Stimulated activated CD4-positive, alpha-beta T cell treated with anti-CD3 and anti-CD28 coated beads, Interleukin-4, amount 100 ng/mL, for 1 hour (primary cell): Measurements from ENCODE around the gene GPRIN1.
"Not testable (repeated sequence)": the region's sequence is repeated elsewhere in the genome, so short reads cannot be mapped to it uniquely, and the experiment has no call there.

Source experiments
- DNase-seq: peaks from one replicate; pipeline ENCODE4 v3.0.0-alpha.2; 2020

The GPRIN1 gene

GRCh38 chr5:176620333-176620981 lies 10.5 kb upstream of the GPRIN1 start:
- DNase-seq, result peak; percentile 7

GRCh38 chr5:176619569-176620332 lies 9.8 kb upstream of the GPRIN1 start:
- DNase-seq, result no peak

- peak; percentile 81 for DNase-seq
Observed at GRCh38 chr5:176619203-176619568, 9.2 kb upstream of the GPRIN1 start.

DNA sequence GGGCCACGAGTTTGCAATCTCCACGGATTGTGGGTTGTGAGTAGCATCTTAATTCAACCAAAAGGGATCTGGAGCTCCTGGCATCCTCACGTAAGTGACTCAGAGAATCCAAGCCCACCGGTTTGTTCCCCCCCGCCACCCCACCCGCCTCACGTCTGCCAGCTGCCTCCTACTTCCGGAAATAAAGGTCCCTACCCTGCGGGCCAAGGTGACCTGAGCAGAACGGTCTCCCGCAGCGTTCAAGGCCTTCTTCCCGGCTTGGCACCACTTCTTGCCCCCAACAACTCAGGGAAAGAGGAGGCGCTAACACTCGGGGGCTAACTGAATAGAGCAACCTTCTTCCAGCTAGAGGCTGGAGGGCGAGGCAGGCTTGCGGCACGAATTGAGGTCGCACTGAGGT lies 8.8 kb upstream of the GPRIN1 start:
- DNase-seq, result no peak

DNA sequence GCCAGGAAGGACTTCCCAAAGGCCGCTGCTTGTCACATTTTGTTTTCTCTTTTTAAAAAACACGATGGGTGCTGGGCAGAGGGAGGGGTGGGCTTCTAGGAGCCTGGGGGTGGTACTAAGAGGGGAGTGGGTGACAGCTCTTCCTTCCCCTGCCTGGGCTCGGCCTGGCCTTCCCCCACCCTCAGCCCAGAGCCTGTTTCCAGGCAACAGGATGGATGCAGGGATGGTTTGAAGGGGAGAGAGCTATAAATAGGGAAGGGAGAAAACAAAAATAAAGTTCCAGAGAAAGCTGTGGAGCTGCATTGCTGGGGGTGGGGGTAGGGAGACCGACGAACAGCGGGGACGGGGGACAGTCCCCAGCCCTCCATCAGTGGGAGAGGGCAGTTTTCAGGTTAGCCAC lies 6.6 kb upstream of the GPRIN1 start:
- no peak for DNase-seq

DNA sequence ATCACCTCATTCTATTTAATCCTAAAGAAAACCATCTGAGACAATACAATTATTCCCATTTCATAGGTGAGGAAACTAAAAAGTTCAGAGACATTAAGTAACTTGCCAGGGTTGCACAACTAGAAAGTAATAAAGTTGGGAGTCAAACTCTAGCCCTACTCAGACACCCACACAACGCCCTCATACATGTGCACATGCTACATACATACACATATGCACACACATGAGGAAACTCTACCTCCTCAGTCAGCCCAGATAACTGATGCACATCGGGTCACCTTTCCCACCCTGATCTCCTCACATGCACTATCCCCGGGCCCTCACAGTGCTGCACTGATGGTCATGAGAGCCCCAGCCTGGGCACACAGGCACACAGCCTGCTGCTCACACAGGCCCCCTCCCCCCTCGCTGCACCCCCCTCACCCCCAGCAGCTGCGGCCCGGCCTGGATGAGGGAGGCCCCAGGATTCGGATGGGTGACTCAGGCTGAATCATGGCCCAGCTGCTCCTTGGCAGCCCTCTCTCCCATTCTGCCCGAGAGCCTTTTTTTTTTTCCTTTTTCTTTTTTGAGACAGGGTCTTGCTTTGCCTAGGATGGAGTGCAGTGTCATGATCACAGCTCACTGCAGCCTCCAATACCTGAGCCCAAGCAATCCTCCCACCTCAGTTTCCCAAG lies 5.0 kb upstream of the GPRIN1 start:
- DNase-seq, result no peak

GRCh38 chr5:176612855-176613254 lies 2.9 kb upstream of the GPRIN1 start:
- no peak for DNase-seq

GRCh38 chr5:176612008-176612407 lies 2.1 kb upstream of the GPRIN1 start:
- DNase-seq, result no peak

DNA sequence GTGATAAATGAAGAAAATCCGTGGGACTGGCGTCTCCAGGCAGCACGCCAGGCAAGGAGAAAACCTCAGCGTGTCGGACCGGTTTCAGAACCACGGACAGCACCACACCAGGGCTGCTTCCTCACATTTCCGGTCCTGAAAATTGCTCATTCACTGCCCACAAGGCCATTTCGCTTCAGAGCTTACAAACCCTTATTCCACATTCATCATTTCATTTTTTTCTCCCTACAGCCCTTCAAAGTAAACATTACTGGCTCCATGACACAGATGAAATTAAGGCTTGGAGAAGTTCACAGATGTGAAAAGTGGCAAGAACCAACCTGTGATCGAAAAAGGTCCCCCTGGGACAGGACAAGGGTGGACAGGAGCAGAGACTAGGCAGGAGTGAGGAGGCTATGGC lies 1.5 kb upstream of the GPRIN1 start:
- peak; percentile 39 for DNase-seq

- no peak for DNase-seq
Observed at GRCh38 chr5:176610435-176610773, 448 bp upstream of the GPRIN1 start.

- DNase-seq, result peak; percentile 25
Observed at GRCh38 chr5:176608937-176609723, 826 bp downstream of the GPRIN1 start.

DNA sequence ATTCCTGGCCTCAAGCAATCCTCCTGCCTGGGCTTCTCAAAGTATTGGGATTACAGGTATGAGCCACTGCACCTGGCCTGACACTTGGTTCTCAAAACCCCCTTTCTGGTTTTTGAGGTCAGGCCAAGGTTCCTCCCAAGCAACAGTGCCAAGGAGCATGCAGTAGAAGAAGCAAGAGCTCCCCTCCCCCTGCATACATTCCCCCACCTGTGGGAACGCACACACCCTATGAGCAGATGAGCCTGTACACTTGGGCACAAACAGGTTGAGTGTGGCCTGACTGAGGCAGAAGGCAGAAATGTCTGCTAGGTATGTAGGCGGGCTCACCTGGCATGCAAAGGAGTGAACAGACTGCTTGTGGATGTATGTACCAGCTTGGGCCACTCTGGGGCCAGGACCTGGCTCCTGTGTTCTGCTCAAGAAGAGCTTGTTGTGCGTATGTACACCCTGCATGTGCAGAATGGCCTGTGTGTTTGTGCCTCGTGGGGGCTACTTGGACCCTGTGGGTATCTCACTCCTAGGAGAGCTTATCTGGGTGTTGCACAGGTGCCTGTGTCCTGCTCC lies 1.7 kb downstream of the GPRIN1 start:
- DNase-seq, result no peak

GRCh38 chr5:176606875-176607274 lies 3.1 kb downstream of the GPRIN1 start:
- DNase-seq, result no peak

GRCh38 chr5:176606032-176606431 lies 3.9 kb downstream of the GPRIN1 start:
- DNase-seq, result no peak

DNA sequence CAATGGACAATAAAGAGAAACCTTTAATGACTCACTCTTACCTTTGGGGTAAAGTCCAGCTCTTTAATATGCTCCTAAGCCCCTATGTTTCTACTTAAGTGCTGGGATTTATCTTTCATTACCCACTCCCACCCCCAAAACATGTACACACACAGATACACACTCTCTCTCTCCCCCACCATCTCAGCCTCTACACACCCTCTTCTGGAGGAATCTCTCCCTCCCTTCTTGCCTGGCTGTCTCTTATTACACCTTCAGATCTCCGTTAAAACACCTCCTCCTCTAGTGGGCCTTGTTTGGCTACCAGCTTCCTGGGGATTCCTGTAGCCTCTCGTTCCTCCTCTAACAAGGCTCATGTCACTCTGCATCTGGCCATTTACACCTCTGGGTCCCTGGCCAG lies 6.9 kb downstream of the GPRIN1 start:
- no peak for DNase-seq

DNA sequence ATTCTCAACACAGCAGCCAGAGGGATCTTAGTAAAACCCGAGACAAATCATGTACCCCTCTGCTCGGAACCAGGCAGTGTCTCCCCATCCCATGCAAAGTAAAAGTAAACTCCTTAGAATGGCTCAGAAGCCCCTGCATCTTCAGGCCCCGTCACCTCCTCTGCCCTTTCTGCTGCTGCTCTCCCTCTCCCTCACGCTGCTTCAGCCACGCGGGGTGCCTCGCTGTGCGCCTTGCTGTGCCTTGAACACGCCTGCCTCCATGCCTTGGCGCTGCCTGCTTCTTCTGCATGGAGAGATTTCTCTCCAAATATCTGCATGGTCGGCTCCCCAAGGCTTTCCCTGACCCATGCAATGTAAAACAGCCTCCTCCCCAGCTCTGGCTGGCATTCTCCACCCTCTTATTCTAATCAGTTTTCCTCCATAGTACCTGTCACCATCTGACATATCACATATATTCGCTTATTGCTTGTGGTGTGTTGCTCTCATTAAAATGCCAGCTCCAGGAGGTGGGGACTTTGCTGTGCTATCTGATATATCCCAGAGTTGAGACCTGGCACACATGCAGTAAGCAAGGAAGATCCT lies 8.0 kb downstream of the GPRIN1 start:
- no peak for DNase-seq

DNA sequence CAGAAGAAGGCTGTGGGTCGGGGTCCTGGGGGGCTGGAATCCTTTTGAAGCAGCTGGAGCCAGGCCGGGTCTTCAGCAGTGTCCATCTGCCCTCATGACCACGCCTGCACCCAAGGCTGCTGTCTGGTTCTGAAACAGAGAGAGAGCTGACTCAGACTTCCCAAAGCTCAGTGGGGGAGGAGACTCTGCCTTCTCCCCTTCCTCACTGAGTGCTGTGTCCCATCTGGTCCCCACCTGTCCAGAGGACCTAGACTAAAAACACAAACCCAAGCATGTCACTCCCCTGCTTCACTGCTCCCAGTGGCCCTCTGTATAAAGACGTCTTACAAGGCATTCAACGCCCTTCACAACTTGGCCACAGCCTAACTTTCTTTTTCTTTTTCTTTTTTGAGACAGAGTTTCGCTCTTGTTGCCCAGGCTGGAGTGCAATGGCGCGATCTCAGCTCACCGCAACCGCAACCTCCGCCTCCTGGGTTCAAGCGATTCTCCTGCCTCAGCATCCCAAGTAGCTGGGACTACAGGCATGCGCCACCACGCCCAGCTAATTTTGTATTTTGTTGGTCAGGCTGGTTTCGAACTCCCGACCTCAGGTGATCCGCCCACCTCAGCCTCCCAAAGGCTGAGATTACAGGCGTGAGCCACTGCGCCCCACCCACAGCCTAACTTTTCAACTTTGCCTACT lies 10.1 kb downstream of the GPRIN1 start:
- not testable (repeated sequence) for DNase-seq

DNA sequence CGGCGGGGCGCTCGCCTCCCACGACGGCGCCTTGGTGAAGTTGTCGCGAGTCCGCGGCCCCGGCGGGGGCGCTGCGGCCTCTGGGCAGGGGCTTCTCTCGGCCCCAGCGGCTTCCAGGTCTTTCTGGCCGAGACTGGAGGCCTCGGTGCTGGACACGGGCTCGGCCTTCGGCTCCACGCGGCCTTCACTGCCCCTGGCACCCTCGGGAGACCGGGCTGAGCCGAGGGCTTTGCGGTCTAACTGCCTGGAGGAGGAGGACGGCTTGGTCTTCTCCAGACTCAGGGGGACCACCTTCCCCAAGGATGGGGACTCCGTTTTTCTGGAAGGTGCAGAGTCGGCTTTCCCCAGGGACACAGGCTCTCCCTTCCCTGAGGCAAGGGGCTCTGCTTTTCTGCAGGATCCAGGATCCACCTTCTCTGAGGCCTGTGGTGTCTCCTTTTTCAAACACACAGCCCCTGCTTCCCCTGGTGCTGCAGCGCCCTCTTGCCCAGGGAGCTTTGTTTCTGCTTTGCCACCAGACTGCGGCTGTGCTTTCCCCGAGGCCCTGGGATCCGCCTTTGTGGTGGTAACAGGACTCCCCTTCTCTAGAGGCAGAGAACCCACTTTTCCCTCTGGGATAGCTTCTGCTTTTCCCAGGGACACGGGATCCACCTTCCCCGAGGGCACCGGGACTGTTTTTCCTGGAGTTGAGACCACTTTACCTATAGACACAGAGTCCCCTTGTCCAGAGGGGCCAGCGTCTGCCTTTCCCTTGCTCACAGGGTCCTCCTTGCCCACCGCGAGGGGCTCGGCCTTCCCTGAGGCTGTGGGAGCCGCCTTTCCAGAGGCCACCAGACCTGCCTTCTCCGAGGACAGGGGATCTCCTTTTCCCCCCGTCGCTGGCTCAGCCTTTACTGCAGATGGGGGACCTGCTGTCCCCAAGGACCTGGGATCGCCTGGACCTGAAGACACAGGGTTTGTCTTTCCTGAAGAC lies 12.3 kb downstream of the GPRIN1 start:
- peak; percentile 7 for DNase-seq

GRCh38 chr5:176596689-176597416 lies 13.1 kb downstream of the GPRIN1 start:
- DNase-seq, result peak; percentile 67

DNA sequence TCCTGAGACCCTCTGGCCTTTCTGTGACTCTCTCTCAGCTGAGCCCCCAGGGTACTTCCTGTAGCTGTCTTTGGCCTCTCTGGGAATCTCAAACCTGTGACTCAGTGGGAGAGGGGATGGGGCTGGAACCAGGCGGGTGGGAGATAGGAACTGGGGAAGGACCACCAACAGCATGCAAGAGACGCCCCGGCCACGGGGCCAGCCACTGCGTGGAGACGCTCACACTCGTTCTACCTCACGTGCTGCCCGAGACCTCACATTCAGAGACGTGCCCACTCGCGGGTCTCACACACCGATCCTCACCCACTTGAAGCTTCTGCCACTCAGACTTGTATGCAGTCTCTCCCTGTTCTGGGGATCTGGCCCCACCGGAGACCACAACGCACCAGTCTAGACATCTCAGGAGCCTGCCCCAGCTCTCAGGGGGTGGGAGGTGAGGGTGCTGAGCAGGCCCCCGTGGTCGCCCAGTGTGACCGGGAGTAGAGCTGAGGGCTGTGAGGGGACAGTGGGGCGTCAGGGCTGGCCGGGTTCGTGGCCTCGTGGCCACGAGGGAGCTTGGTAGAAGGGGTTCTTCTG lies 13.8 kb downstream of the GPRIN1 start:
- DNase-seq, result no peak
